HepG2 (cell line): ENCODE measurements around the gene FMR1. TPM values are rescaled to one million over a fixed set of nuclear protein-coding genes. Genes with fewer than 3 reads are reported as not detected.

Source experiments
- AFF4 ChIP-seq: sonication (generic); formaldehyde crosslinking; IDR thresholded peaks from 2 replicates; pipeline ENCODE4 v1.4.0; 2020; ENCODE audit warnings: missing genetic modification reagents
- AKNA ChIP-seq: sonication (generic); formaldehyde crosslinking; IDR thresholded peaks from 2 replicates; pipeline ENCODE4 v1.4.0; 2020; ENCODE audit warnings: missing genetic modification reagents, borderline replicate concordance
- KDM5A ChIP-seq: fragments of 200-600 bp; sonication (generic); IDR thresholded peaks from 2 replicates; pipeline ENCODE4 v1.7.0; 2018; ENCODE audit warnings: antibody characterized with exemption, mild to moderate bottlenecking, low read length, borderline replicate concordance
- KLF13 ChIP-seq: sonication (generic); formaldehyde crosslinking; IDR thresholded peaks from 2 replicates; pipeline ENCODE4 v1.4.0; 2020; ENCODE audit warnings: mild to moderate bottlenecking, missing genetic modification reagents
- MAFF ChIP-seq: IDR thresholded peaks from 2 replicates; pipeline ENCODE4 v1.6.1; 2011; ENCODE audit warnings: low read depth, low read length, improper control_type of control experiment
- MLLT10 ChIP-seq: sonication (generic); formaldehyde crosslinking; IDR thresholded peaks from 2 replicates; pipeline ENCODE4 v1.4.0; 2020; ENCODE audit warnings: missing genetic modification reagents
- PHF5A ChIP-seq: IDR thresholded peaks from one replicate; pipeline ENCODE4 v1.6.1; 2018; ENCODE audit warnings: low read depth, missing genetic modification reagents; ENCODE audit not compliant: unreplicated experiment
- PRDM10 ChIP-seq: sonication (generic); formaldehyde crosslinking; IDR thresholded peaks from 2 replicates; pipeline ENCODE4 v1.4.0; 2020; ENCODE audit warnings: low read depth, missing genetic modification reagents
- RBM22 ChIP-seq: fragments of 200-400 bp; formaldehyde crosslinking; optimal IDR thresholded peaks from 2 replicates; pipeline ENCODE3; 2017; ENCODE audit warnings: mild to moderate bottlenecking, low read length, moderate library complexity
- YEATS2 ChIP-seq: sonication (generic); formaldehyde crosslinking; IDR thresholded peaks from 2 replicates; pipeline ENCODE4 v1.4.0; 2020; ENCODE audit warnings: missing genetic modification reagents, borderline replicate concordance
- ZBTB25 ChIP-seq: IDR thresholded peaks from 2 replicates; pipeline ENCODE4 v1.6.1; 2018; ENCODE audit warnings: missing genetic modification reagents
- ZFYVE20 ChIP-seq: sonication (generic); formaldehyde crosslinking; IDR thresholded peaks from 2 replicates; pipeline ENCODE4 v1.8.0; 2023; ENCODE audit warnings: low read depth, mild to moderate bottlenecking, moderate library complexity, missing genetic modification reagents, borderline replicate concordance
- ZNF34 ChIP-seq: sonication (generic); formaldehyde crosslinking; IDR thresholded peaks from 2 replicates; pipeline ENCODE4 v1.4.0; 2020; ENCODE audit warnings: mild to moderate bottlenecking, missing genetic modification reagents, borderline replicate concordance
- ZNF746 ChIP-seq: sonication (generic); formaldehyde crosslinking; IDR thresholded peaks from 2 replicates; pipeline ENCODE4 v1.8.0; 2022; ENCODE audit warnings: mild to moderate bottlenecking, missing genetic modification reagents
- ZSCAN21 ChIP-seq: sonication (generic); formaldehyde crosslinking; IDR thresholded peaks from 2 replicates; pipeline ENCODE4 v1.8.0; 2022; ENCODE audit warnings: mild to moderate bottlenecking, missing genetic modification reagents, moderate library complexity, borderline replicate concordance
- polyA plus RNA-seq, 8 experiments: library from polyadenylated mRNA; depleted of rRNA in 3 of 8; stranded (reverse) in 7 of 8; unstranded in 1 of 8; fragments of >200 nt; fragmentation: Illumina TruSeq in 4 of 8; extraction: Trizol in 4 of 8; gene quantifications; 2 replicates each; pipeline versions ENCODE4 v1.2.1 to v1.2.3, GENCODE V29; 2011 to 2016; ENCODE audit warnings: low read depth in 4 of 8, missing spikeins in 1 of 8, mixed read lengths in 1 of 8; ENCODE audit not compliant: insufficient read depth in 1 of 8
- total RNA-seq, 5 experiments: library from RNA; depleted of rRNA; stranded (reverse); fragments of >200 nt; fragmentation: Illumina TruSeq; extraction: Trizol; gene quantifications; 2 replicates each; pipeline ENCODE4 v1.2.3, GENCODE V29; 2016; ENCODE audit warnings: low read depth in 1 of 5

The FMR1 gene
- total and polyA plus RNA-seq, 2 of the 13 experiments (the other 11 are each of a cell fraction or from before 2014, with no cell fraction given) = 27.8 to 49.6 TPM

- TF ChIP-seq MAFF (peak; percentile 94), PHF5A (CRISPR knock-in tag) (no peak), AKNA (CRISPR knock-in tag) (no peak), ZBTB25 (no peak), RBM22 (no peak), ZSCAN21 (CRISPR knock-in tag) (no peak), PRDM10 (CRISPR knock-in tag) (no peak), ZFYVE20 (CRISPR knock-in tag) (no peak), AFF4 (CRISPR knock-in tag) (no peak), YEATS2 (CRISPR knock-in tag) (no peak), ZNF746 (no peak), ZNF34 (CRISPR knock-in tag) (no peak), KLF13 (CRISPR knock-in tag) (no peak), KDM5A (no peak), MLLT10 (no peak)
These were observed 35.7 kb upstream of the FMR1 start (continued) for GRCh38 chrX:147875866-147876596.
